DMS114 treated with DMSO at 0.1 percent for 48 hours (cell line): ENCODE data around the gene CST3.
A peak's percentile ranks its signal among the peaks of the same experiment; 100 is the strongest.
"Not testable (repeated sequence)": the region's sequence is repeated elsewhere in the genome, so short reads cannot be mapped to it uniquely, and the experiment has no call there.

Experiments used
- DNase-seq: peaks from one replicate; lab custom pipeline; 2025; ENCODE audit not compliant: unreplicated experiment; lab: John Stamatoyannopoulos, UW

The CST3 gene

GRCh38 chr20:23629542-23630391 is 8.0 kb downstream of the CST3 start:
- no peak for DNase-seq

- no peak for DNase-seq
These were observed 8.7 kb downstream of the CST3 start for GRCh38 chr20:23629017-23629541.

- DNase-seq = no peak
These were observed 9.2 kb downstream of the CST3 start for GRCh38 chr20:23628402-23629016.

- no peak for DNase-seq
These were observed 10.3 kb downstream of the CST3 start for GRCh38 chr20:23627501-23627900.

- no peak for DNase-seq
These were observed 11.6 kb downstream of the CST3 start for GRCh38 chr20:23626040-23626620.

- no peak for DNase-seq
These were observed 12.4 kb downstream of the CST3 start for GRCh38 chr20:23625236-23625964.

GRCh38 chr20:23624324-23624691 is 13.4 kb downstream of the CST3 start:
- DNase-seq = no peak

GRCh38 chr20:23623666-23624323 is 14.0 kb downstream of the CST3 start:
- no peak for DNase-seq

GRCh38 chr20:23622839-23623343 is 14.9 kb downstream of the CST3 start:
- no peak for DNase-seq

- not testable (repeated sequence) for DNase-seq
These were observed 15.4 kb downstream of the CST3 start for GRCh38 chr20:23622401-23622800.

GRCh38 chr20:23620670-23621386 is 16.9 kb downstream of the CST3 start:
- not testable (repeated sequence) for DNase-seq

- DNase-seq = no peak
These were observed 23.6 kb downstream of the CST3 start for GRCh38 chr20:23614163-23614562.

- DNase-seq = no peak
These were observed 24.1 kb downstream of the CST3 start for GRCh38 chr20:23613676-23614075.

- DNase-seq = no peak
These were observed 25.4 kb downstream of the CST3 start for GRCh38 chr20:23612396-23612795.

GRCh38 chr20:23609486-23610109 is 28.2 kb downstream of the CST3 start:
- no peak for DNase-seq

- no peak for DNase-seq
These were observed 29.4 kb downstream of the CST3 start for GRCh38 chr20:23608251-23608846.

- DNase-seq = no peak
These were observed 30.1 kb downstream of the CST3 start for GRCh38 chr20:23607497-23608245.

GRCh38 chr20:23606652-23607049 is 31.1 kb downstream of the CST3 start:
- peak; percentile 25 for DNase-seq
